ENCODE results near the gene RPS15A. TPM values are rescaled to one million over a fixed set of nuclear protein-coding genes. Genes with fewer than 3 reads are reported as not detected.

The RPS15A gene
- total RNA-seq, 3 donors from 2014 or later, result 1,663 to 1,788 (median 1,766) TPM

DNA sequence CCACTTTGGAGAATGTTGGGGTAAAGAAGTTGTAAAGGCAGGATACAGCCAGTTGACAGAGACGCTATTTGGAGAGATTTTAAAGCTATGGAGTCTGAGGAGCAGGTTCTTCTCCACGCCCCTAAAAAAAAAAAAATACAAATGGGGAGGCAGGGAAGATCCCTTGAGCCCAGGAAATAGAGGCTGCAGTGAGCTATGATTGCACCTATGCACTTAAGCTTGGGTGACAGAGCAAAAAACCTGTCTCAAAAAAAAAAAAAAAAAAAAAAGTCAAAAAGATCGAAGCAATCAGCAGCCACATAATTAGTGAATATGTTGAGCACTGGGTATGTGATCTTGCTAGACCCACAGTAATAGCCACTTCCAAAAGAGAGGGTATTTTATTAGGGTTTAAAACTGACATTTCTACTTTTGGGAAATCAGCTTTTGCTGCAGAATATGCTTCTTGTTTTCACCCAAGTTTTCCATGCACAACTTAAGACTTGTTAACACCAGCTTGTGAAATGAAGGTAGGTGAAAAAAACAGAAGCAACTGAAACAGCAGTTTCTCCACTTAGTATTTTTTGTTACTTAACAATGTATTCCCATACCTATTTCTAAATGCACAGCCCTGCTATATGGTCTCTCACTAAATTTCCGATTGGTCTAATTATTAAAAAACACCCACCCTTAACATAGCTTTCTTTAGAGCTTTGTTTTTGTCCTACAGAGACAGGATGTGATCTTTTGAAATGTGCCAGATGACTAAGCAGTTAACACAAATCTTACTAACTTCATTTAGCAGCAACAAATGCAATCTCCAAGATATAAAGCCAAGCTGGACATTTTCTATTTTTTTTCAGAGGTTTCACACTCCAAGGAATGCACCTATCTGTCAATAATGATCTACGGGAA is 13.7 kb upstream of the RPS15A start:
- ATAC-seq, result no peak
- no peak for DNase-seq
- peaks cover 40% of the 10 kb centered on the region for H3K4me1 Mint-ChIP-seq (ENCODE audit: low read depth)
- H3K9me3 Mint-ChIP-seq, result no peaks in the 10 kb centered on the region
- no peaks in the 10 kb centered on the region for H3K27me3 Mint-ChIP-seq (ENCODE audit: low read depth)
- peaks cover 14% of the 10 kb centered on the region for H3K36me3 Mint-ChIP-seq (ENCODE audit: insufficient read depth)
- H3K4me3 Mint-ChIP-seq, result peak overlapping the region; percentile 28

DNA sequence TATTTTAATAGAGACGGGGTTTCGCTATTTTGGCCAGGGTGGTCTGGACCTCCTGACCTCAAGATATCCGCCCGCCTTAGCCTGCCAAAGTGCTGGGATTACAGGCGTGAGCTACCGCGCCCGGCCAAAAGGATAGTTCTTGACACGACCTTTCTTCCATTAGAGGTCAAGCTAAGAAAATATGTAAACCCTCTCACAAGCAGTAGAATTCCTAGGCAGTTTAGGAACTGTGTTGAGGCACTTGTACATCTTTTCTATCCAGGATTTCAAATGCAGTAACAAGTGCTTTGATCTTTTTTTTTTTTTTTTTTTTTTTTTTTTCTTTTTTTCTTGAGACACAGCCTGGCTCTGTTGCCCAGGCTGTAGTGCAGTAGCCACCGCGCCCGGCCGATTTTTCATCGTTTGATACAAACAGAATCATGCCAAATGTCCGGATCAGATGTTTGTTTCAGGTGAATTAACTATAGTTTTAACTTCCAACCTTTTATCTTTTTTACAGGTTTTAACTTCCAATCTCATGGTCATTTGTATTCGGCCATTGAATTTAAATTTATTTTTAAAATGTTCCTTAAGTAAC is 12.7 kb upstream of the RPS15A start:
- no peaks in the 10 kb centered on the region for H3K27me3 Mint-ChIP-seq (ENCODE audit: low read depth)
- peaks cover 8% of the 10 kb centered on the region for H3K36me3 Mint-ChIP-seq (ENCODE audit: insufficient read depth)
- no peaks in the 10 kb centered on the region for H3K9me3 Mint-ChIP-seq
- DNase-seq, result no peak
- peak overlapping the region; percentile 91 for H3K4me3 Mint-ChIP-seq
- peaks cover 47% of the 10 kb centered on the region for H3K4me1 Mint-ChIP-seq (ENCODE audit: low read depth)
- ATAC-seq, result no peak

GRCh38 chr16:18801145-18801972 is 11.2 kb upstream of the RPS15A start, which contains the start of gene ARL6IP1:
TSS of gene ARL6IP1 (minus strand) at chr16:18801549. CDS start at chr16:18801466, 83 bp downstream.
- peak within 1 kb of the TSS; percentile 91 for H3K4me3 Mint-ChIP-seq
- no peaks in the 10 kb centered on the region for H3K9me3 Mint-ChIP-seq
- ATAC-seq (peak; percentile 95), DNase-seq (peak; percentile 98)
- no peaks in the 10 kb centered on the region for H3K27me3 Mint-ChIP-seq (ENCODE audit: low read depth)
- H3K36me3 Mint-ChIP-seq (ENCODE audit: insufficient read depth), result peaks cover 9% of the 10 kb centered on the region
- H3K4me1 Mint-ChIP-seq (ENCODE audit: low read depth), result peaks cover 48% of the 10 kb centered on the region

DNA sequence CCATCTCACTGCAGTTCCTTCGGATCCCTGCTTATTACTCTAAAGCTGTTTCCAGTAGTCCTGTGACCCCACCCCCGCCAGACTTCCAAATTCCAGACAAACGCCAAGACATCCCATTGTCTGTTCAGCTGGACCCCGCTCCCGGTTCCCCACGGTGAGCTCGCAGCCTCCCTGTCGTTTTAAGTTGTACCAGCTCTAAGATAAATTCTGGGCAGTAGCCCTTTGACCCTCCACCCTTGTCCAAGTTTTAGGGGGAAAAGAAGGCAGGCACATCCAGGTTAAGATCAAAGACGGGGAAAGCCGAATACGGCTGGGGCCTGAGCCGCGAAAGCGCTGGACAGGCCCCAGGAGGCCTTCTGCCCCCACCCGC is 10.6 kb upstream of the RPS15A start:
- Mint-ChIP-seq H3K9me3 (no peaks in the 10 kb centered on the region), H3K36me3 (ENCODE audit: insufficient read depth) (peaks cover 7% of the 10 kb centered on the region), H3K27me3 (ENCODE audit: low read depth) (no peaks in the 10 kb centered on the region), H3K4me1 (ENCODE audit: low read depth) (peaks cover 47% of the 10 kb centered on the region), H3K4me3 (peak overlapping the region; percentile 91)
- DNase-seq, result no peak
- no peak for ATAC-seq

DNA sequence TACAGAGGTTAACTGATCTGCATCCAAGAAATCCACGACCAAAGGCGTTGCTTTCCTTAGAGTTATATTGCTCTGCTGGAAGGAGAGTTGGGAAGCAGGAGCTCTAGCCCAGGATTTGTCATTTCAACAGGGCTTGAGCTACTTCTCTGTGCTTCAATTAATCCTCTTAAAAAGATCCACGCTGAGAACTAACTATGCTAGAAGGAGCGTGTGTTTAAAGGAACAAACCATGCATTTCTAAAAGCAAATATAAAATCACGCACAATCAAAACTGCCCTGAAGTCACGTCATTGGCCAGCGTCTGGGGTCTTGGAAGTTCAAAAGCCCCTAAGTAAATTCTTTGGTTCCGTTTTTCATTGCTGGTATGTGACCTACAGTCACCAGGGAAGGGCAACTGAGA is 10.2 kb upstream of the RPS15A start:
- DNase-seq, result no peak
- ATAC-seq, result no peak
- Mint-ChIP-seq H3K4me1 (ENCODE audit: low read depth) (peaks cover 47% of the 10 kb centered on the region), H3K9me3 (no peaks in the 10 kb centered on the region), H3K36me3 (ENCODE audit: insufficient read depth) (peaks cover 11% of the 10 kb centered on the region), H3K27me3 (ENCODE audit: low read depth) (no peaks in the 10 kb centered on the region), H3K4me3 (peak overlapping the region; percentile 91)

- Mint-ChIP-seq H3K4me1 (ENCODE audit: low read depth) (peaks cover 45% of the 10 kb centered on the region), H3K27me3 (ENCODE audit: low read depth) (no peaks in the 10 kb centered on the region), H3K36me3 (ENCODE audit: insufficient read depth) (peaks cover 12% of the 10 kb centered on the region), H3K4me3 (peak overlapping the region; percentile 91), H3K9me3 (no peaks in the 10 kb centered on the region)
- ATAC-seq (no peak), DNase-seq (no peak)
Observed at GRCh38 chr16:18799500-18799899, 9.4 kb upstream of the RPS15A start.

DNA sequence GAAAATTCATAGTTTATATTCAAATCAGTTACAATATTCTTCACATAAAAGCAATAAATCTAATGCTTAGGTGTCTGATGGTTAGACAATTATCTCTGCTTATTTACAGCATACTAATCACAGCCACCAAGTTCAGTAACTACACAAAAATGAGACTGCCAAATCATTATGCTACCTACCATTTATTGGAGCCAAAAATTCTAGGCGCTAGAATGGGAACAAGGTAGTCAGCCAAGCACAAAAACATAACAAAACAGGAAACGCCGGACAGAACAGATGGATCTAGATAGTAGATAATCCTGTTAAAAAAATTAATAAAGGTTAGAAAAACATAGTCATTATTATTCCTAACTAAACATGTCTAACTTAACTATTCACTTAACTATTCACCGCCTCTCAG is 7.6 kb upstream of the RPS15A start:
- ATAC-seq (no peak), DNase-seq (no peak)
- Mint-ChIP-seq H3K9me3 (no peaks in the 10 kb centered on the region), H3K36me3 (ENCODE audit: insufficient read depth) (peaks cover 19% of the 10 kb centered on the region), H3K4me3 (no peak overlapping the region), H3K4me1 (ENCODE audit: low read depth) (peaks cover 32% of the 10 kb centered on the region), H3K27me3 (ENCODE audit: low read depth) (no peaks in the 10 kb centered on the region)

GRCh38 chr16:18796377-18796776 is 6.2 kb upstream of the RPS15A start:
- Mint-ChIP-seq H3K4me3 (no peak overlapping the region), H3K36me3 (ENCODE audit: insufficient read depth) (peaks cover 23% of the 10 kb centered on the region), H3K27me3 (ENCODE audit: low read depth) (no peaks in the 10 kb centered on the region), H3K4me1 (ENCODE audit: low read depth) (peaks cover 28% of the 10 kb centered on the region), H3K9me3 (no peaks in the 10 kb centered on the region)
- no peak for DNase-seq
- ATAC-seq, result no peak

- ATAC-seq (no peak), DNase-seq (no peak)
- Mint-ChIP-seq H3K27me3 (ENCODE audit: low read depth) (no peaks in the 10 kb centered on the region), H3K4me1 (ENCODE audit: low read depth) (peaks cover 20% of the 10 kb centered on the region), H3K4me3 (no peak overlapping the region), H3K9me3 (no peaks in the 10 kb centered on the region), H3K36me3 (ENCODE audit: insufficient read depth) (peaks cover 46% of the 10 kb centered on the region)
Observed at GRCh38 chr16:18792836-18793433, 2.8 kb upstream of the RPS15A start.

DNA sequence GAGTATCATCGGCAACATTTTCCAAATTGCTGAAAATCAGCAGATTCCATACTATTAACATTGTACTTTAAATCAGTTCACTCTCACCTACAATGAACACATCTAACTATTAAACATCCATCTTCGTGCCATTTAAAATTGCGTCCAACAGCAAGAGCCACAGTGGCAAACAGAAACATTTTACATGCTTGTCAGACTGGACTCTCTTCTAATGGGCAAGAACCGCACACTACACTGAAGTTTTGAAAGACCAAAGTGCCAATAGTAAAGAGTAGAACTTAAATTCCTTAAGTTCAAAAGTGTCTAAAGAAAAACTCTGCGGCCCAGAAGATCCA is 652 bp downstream of the RPS15A start:
- ATAC-seq, result no peak
- H3K27me3 Mint-ChIP-seq (ENCODE audit: low read depth), result no peaks in the 10 kb centered on the region
- H3K4me1 Mint-ChIP-seq (ENCODE audit: low read depth), result peaks cover 47% of the 10 kb centered on the region
- no peak for DNase-seq
- no peaks in the 10 kb centered on the region for H3K9me3 Mint-ChIP-seq
- H3K36me3 Mint-ChIP-seq (ENCODE audit: insufficient read depth), result peaks cover 66% of the 10 kb centered on the region
- H3K4me3 Mint-ChIP-seq, result peak overlapping the region; percentile 99

DNA sequence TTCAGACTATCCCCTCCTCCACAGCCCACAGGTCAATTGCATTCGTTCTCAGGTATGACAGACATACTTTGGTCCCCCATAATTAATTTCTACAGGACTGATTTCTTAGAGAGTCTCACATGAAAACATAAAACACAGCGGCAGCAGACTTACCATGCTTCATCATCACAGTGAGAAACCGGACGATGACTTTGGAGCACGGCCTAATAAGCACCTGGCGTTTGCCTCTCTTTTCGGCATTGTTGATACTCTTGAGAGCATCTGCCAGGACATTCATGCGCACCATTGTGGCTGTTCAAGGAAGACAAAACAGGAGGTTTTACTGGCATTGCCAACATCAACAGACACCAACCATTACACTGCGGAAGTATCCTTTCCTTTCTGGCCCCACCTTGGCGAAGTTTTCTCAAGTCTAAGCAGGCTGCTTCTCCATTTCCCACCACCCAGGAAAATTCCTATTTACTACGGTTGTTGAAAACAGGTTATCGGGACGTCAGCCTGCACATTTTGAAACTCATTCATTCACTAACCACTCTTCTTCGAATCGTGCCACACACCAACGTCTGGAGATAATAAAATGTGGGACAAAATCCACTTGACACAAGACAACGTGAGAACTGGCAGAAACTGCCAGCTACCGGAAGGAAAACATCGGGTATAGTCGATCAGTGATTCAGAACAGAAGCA is 1.2 kb downstream of the RPS15A start:
- no peak for DNase-seq
- H3K4me1 Mint-ChIP-seq (ENCODE audit: low read depth), result peaks cover 51% of the 10 kb centered on the region

GRCh38 chr16:18784917-18785623 is 5.1 kb downstream of the RPS15A start:
- ATAC-seq, result no peak
- Mint-ChIP-seq H3K27me3 (ENCODE audit: low read depth) (no peaks in the 10 kb centered on the region), H3K9me3 (no peaks in the 10 kb centered on the region), H3K4me1 (ENCODE audit: low read depth) (peaks cover 58% of the 10 kb centered on the region), H3K36me3 (ENCODE audit: insufficient read depth) (peaks cover 67% of the 10 kb centered on the region), H3K4me3 (peak overlapping the region; percentile 69)
- DNase-seq, result no peak

More for the DNA sequence above, 1.2 kb downstream of the RPS15A start:
- Mint-ChIP-seq H3K36me3 (ENCODE audit: insufficient read depth) (peaks cover 66% of the 10 kb centered on the region), H3K4me3 (peak overlapping the region; percentile 99), H3K9me3 (no peaks in the 10 kb centered on the region), H3K27me3 (ENCODE audit: low read depth) (no peaks in the 10 kb centered on the region)
- ATAC-seq, result no peak

Measured in activated T-cell treated with anti-CD3 and anti-CD28 coated beads, Interleukin-2, amount 50 U/mL, for 4 hours (primary cell).